ENCODE data around the gene NLN.

The NLN gene

GRCh38 chr5:65832152-65832551 lies 110.1 kb downstream of the NLN start:
- no peak for DNase-seq
- no peak overlapping the region for H3K4me2 ChIP-seq (ENCODE audit: low read length, poor library complexity, severe bottlenecking)
- peaks cover 1% of the 10 kb centered on the region for H3K4me1 ChIP-seq (ENCODE audit: control insufficient read depth, insufficient read depth, low read depth, low read length)
- no peak overlapping the region for H2BK120ac ChIP-seq (ENCODE audit: low read depth, low read length)
- H3K27ac ChIP-seq (ENCODE audit: low read length, poor library complexity, severe bottlenecking): no peak overlapping the region
- no peak overlapping the region for H2BK5ac ChIP-seq (ENCODE audit: low read depth, low read length, poor library complexity, severe bottlenecking)
- no peak overlapping the region for H4K8ac ChIP-seq (ENCODE audit: low read length)
- no peak overlapping the region for H3K23ac ChIP-seq (ENCODE audit: low read length in 2 of 2)
- no peak overlapping the region for H3K18ac ChIP-seq (ENCODE audit: low read depth in 1 of 2, low read length in 2 of 2)
- H3K36me3 ChIP-seq (ENCODE audit: control insufficient read depth in 1 of 2, insufficient read depth in 2 of 2, low read depth in 1 of 2, low read length in 2 of 2): no peaks in the 10 kb centered on the region
- H3K9me3 ChIP-seq (ENCODE audit: control insufficient read depth, low read length): no peaks in the 10 kb centered on the region
- H2AK5ac ChIP-seq (ENCODE audit: low read length, severe bottlenecking): no peak overlapping the region
- no peak overlapping the region for H3K9ac ChIP-seq (ENCODE audit: low read length)
- H3K4ac ChIP-seq (ENCODE audit: low read depth in 1 of 2, low read length in 2 of 2): no peak overlapping the region
- H3K27me3 ChIP-seq (ENCODE audit: control insufficient read depth in 1 of 2, insufficient read depth in 1 of 2, low read length in 2 of 2): no peaks in the 10 kb centered on the region
- no peak overlapping the region for H3K14ac ChIP-seq (ENCODE audit: low read length in 2 of 2)
- H3K79me1 ChIP-seq (replicated peaks; ENCODE audit: low read length, poor library complexity, severe bottlenecking): no peaks in the 10 kb centered on the region
- no peak overlapping the region for H2AFZ ChIP-seq (ENCODE audit: low read depth, low read length)
- no peak overlapping the region for H2BK12ac ChIP-seq (ENCODE audit: low read length in 2 of 2)
- H4K91ac ChIP-seq (ENCODE audit: low read length): no peak overlapping the region
- no peak overlapping the region for H3K4me3 ChIP-seq (ENCODE audit: insufficient read depth in 1 of 2, low read depth in 1 of 2, low read length in 2 of 2)
- H2BK15ac ChIP-seq (ENCODE audit: low read depth, poor library complexity, severe bottlenecking): no peak overlapping the region

GRCh38 chr5:65832603-65833228 lies 110.7 kb downstream of the NLN start:
- no peak overlapping the region for H3K4me3 ChIP-seq (ENCODE audit: insufficient read depth in 1 of 2, low read depth in 1 of 2, low read length in 2 of 2)
- H3K9me3 ChIP-seq (ENCODE audit: control insufficient read depth, low read length): no peaks in the 10 kb centered on the region
- no peaks in the 10 kb centered on the region for H3K36me3 ChIP-seq (ENCODE audit: control insufficient read depth in 1 of 2, insufficient read depth in 2 of 2, low read depth in 1 of 2, low read length in 2 of 2)
- no peak for DNase-seq
- no peak overlapping the region for H2BK12ac ChIP-seq (ENCODE audit: low read length in 2 of 2)
- no peak overlapping the region for H3K23ac ChIP-seq (ENCODE audit: low read length in 2 of 2)
- no peak overlapping the region for H3K4me2 ChIP-seq (ENCODE audit: low read length, poor library complexity, severe bottlenecking)
- no peak overlapping the region for H3K9ac ChIP-seq (ENCODE audit: low read length)
- H3K79me1 ChIP-seq (replicated peaks; ENCODE audit: low read length, poor library complexity, severe bottlenecking): no peaks in the 10 kb centered on the region
- 93% methylated on average over 2 of the region's 2 CpGs for WGBS
- H2AK5ac ChIP-seq (ENCODE audit: low read length, severe bottlenecking): no peak overlapping the region
- peaks cover 5% of the 10 kb centered on the region for H3K4me1 ChIP-seq (ENCODE audit: control insufficient read depth, insufficient read depth, low read depth, low read length)
- no peak overlapping the region for H2BK15ac ChIP-seq (ENCODE audit: low read depth, poor library complexity, severe bottlenecking)
- H3K27me3 ChIP-seq (ENCODE audit: control insufficient read depth in 1 of 2, insufficient read depth in 1 of 2, low read length in 2 of 2): no peaks in the 10 kb centered on the region
- H3K27ac ChIP-seq (ENCODE audit: low read length, poor library complexity, severe bottlenecking): no peak overlapping the region
- H2AFZ ChIP-seq (ENCODE audit: low read depth, low read length): no peak overlapping the region
- no peak overlapping the region for H3K14ac ChIP-seq (ENCODE audit: low read length in 2 of 2)
- H4K91ac ChIP-seq (ENCODE audit: low read length): no peak overlapping the region
- no peak overlapping the region for H3K4ac ChIP-seq (ENCODE audit: low read depth in 1 of 2, low read length in 2 of 2)
- H4K8ac ChIP-seq (ENCODE audit: low read length): no peak overlapping the region
- H3K18ac ChIP-seq (ENCODE audit: low read depth in 1 of 2, low read length in 2 of 2): no peak overlapping the region
- no peak overlapping the region for H2BK120ac ChIP-seq (ENCODE audit: low read depth, low read length)
- H2BK5ac ChIP-seq (ENCODE audit: low read depth, low read length, poor library complexity, severe bottlenecking): no peak overlapping the region

GRCh38 chr5:65833780-65834179 lies 111.8 kb downstream of the NLN start:
- WGBS: 88% methylated on average over 4 of the region's 5 CpGs
- no peak for DNase-seq
- Histone ChIP-seq H3K27me3 (ENCODE audit: control insufficient read depth in 1 of 2, insufficient read depth in 1 of 2, low read length in 2 of 2) (no peaks in the 10 kb centered on the region), H4K8ac (ENCODE audit: low read length) (no peak overlapping the region), H3K4ac (ENCODE audit: low read depth in 1 of 2, low read length in 2 of 2) (no peak overlapping the region), H2BK120ac (ENCODE audit: low read depth, low read length) (no peak overlapping the region), H3K4me2 (ENCODE audit: low read length, poor library complexity, severe bottlenecking) (no peak overlapping the region), H3K9me3 (ENCODE audit: control insufficient read depth, low read length) (no peaks in the 10 kb centered on the region), H3K27ac (ENCODE audit: low read length, poor library complexity, severe bottlenecking) (no peak overlapping the region), H2BK5ac (ENCODE audit: low read depth, low read length, poor library complexity, severe bottlenecking) (no peak overlapping the region), H4K91ac (ENCODE audit: low read length) (no peak overlapping the region), H3K79me1 (replicated peaks; ENCODE audit: low read length, poor library complexity, severe bottlenecking) (no peaks in the 10 kb centered on the region), H2AFZ (ENCODE audit: low read depth, low read length) (no peak overlapping the region), H3K36me3 (ENCODE audit: control insufficient read depth in 1 of 2, insufficient read depth in 2 of 2, low read depth in 1 of 2, low read length in 2 of 2) (no peaks in the 10 kb centered on the region), H2BK12ac (ENCODE audit: low read length in 2 of 2) (no peak overlapping the region), H2BK15ac (ENCODE audit: low read depth, poor library complexity, severe bottlenecking) (no peak overlapping the region), H3K4me1 (ENCODE audit: control insufficient read depth, insufficient read depth, low read depth, low read length) (peaks cover 5% of the 10 kb centered on the region), H3K4me3 (ENCODE audit: insufficient read depth in 1 of 2, low read depth in 1 of 2, low read length in 2 of 2) (no peak overlapping the region), H3K9ac (ENCODE audit: low read length) (no peak overlapping the region), H2AK5ac (ENCODE audit: low read length, severe bottlenecking) (no peak overlapping the region), H3K23ac (ENCODE audit: low read length in 2 of 2) (no peak overlapping the region), H3K18ac (ENCODE audit: low read depth in 1 of 2, low read length in 2 of 2) (peak overlapping the region in 1 of 2 experiments; percentile 21), H3K14ac (ENCODE audit: low read length in 2 of 2) (no peak overlapping the region)

- Histone ChIP-seq H2BK120ac (ENCODE audit: low read depth, low read length) (no peak overlapping the region), H3K18ac (ENCODE audit: low read depth in 1 of 2, low read length in 2 of 2) (no peak overlapping the region), H3K4me2 (ENCODE audit: low read length, poor library complexity, severe bottlenecking) (no peak overlapping the region), H3K14ac (ENCODE audit: low read length in 2 of 2) (no peak overlapping the region), H3K23ac (ENCODE audit: low read length in 2 of 2) (no peak overlapping the region), H3K27me3 (ENCODE audit: control insufficient read depth in 1 of 2, insufficient read depth in 1 of 2, low read length in 2 of 2) (no peaks in the 10 kb centered on the region), H2BK12ac (ENCODE audit: low read length in 2 of 2) (no peak overlapping the region), H3K9ac (ENCODE audit: low read length) (no peak overlapping the region), H2AFZ (ENCODE audit: low read depth, low read length) (no peak overlapping the region), H3K79me1 (replicated peaks; ENCODE audit: low read length, poor library complexity, severe bottlenecking) (no peaks in the 10 kb centered on the region), H3K4me3 (ENCODE audit: insufficient read depth in 1 of 2, low read depth in 1 of 2, low read length in 2 of 2) (no peak overlapping the region), H3K4ac (ENCODE audit: low read depth in 1 of 2, low read length in 2 of 2) (no peak overlapping the region), H3K4me1 (ENCODE audit: control insufficient read depth, insufficient read depth, low read depth, low read length) (peaks cover 5% of the 10 kb centered on the region), H2AK5ac (ENCODE audit: low read length, severe bottlenecking) (no peak overlapping the region), H3K9me3 (ENCODE audit: control insufficient read depth, low read length) (no peaks in the 10 kb centered on the region), H3K27ac (ENCODE audit: low read length, poor library complexity, severe bottlenecking) (no peak overlapping the region), H2BK15ac (ENCODE audit: low read depth, poor library complexity, severe bottlenecking) (no peak overlapping the region), H4K8ac (ENCODE audit: low read length) (no peak overlapping the region), H4K91ac (ENCODE audit: low read length) (no peak overlapping the region), H3K36me3 (ENCODE audit: control insufficient read depth in 1 of 2, insufficient read depth in 2 of 2, low read depth in 1 of 2, low read length in 2 of 2) (no peaks in the 10 kb centered on the region), H2BK5ac (ENCODE audit: low read depth, low read length, poor library complexity, severe bottlenecking) (no peak overlapping the region)
- no peak for DNase-seq
- 80% methylated on average over 1 of the region's 1 CpG for whole genome bisulfite sequencing
Observed at GRCh38 chr5:65834306-65834705, 112.3 kb downstream of the NLN start.
